Fibroblast of peridontal ligament (primary cell): Measurements from ENCODE around the gene TRIM50.
"Not testable (repeated sequence)": the region's sequence is repeated elsewhere in the genome, so short reads cannot be mapped to it uniquely, and the experiment has no call there.

Experiments used
- DNase-seq: peaks from one replicate; pipeline ENCODE4 v3.0.0-alpha.2; 2010; ENCODE audit errors: extremely low read depth

TRIM50 gene

GRCh38 chr7:73327922-73328321, at the start of gene TRIM50, which contains the start of gene FKBP6:
Gene TRIM50, minus strand, starts transcription at chr7:73328082. Its CDS starts 3,295 bp downstream, at chr7:73324787.
Gene FKBP6, plus strand, starts transcription at chr7:73328161. Its CDS starts 268 bp downstream, at chr7:73328429.
- not testable (repeated sequence) for DNase-seq

- DNase-seq = no peak
These were observed 49.0 kb upstream of the TRIM50 start for GRCh38 chr7:73376671-73377412.

- DNase-seq = not testable (repeated sequence)
These were observed 48.4 kb upstream of the TRIM50 start for GRCh38 chr7:73376262-73376661.

GRCh38 chr7:73373741-73374140, 45.9 kb upstream of the TRIM50 start:
- DNase-seq = no peak

GRCh38 chr7:73369622-73370021, 41.7 kb upstream of the TRIM50 start:
- no peak for DNase-seq

GRCh38 chr7:73369009-73369408, 41.1 kb upstream of the TRIM50 start:
- DNase-seq = no peak

- DNase-seq = no peak
These were observed 39.1 kb upstream of the TRIM50 start for GRCh38 chr7:73366990-73367389.

GRCh38 chr7:73366127-73366526, 38.2 kb upstream of the TRIM50 start:
- DNase-seq = no peak

- no peak for DNase-seq
These were observed 36.3 kb upstream of the TRIM50 start for GRCh38 chr7:73364006-73364728.

- DNase-seq = no peak
These were observed 35.5 kb upstream of the TRIM50 start for GRCh38 chr7:73363225-73364005.

- DNase-seq = not testable (repeated sequence)
These were observed 32.7 kb upstream of the TRIM50 start for GRCh38 chr7:73360590-73360989.

GRCh38 chr7:73359746-73360375, 32.0 kb upstream of the TRIM50 start:
- DNase-seq = no peak

- no peak for DNase-seq
These were observed 31.4 kb upstream of the TRIM50 start for GRCh38 chr7:73359306-73359705.

- no peak for DNase-seq
These were observed 30.9 kb upstream of the TRIM50 start for GRCh38 chr7:73358590-73359275.

GRCh38 chr7:73356159-73356558, 28.3 kb upstream of the TRIM50 start:
- no peak for DNase-seq

GRCh38 chr7:73354821-73355220, 26.9 kb upstream of the TRIM50 start:
- no peak for DNase-seq

- no peak for DNase-seq
These were observed 26.3 kb upstream of the TRIM50 start for GRCh38 chr7:73354196-73354595.

GRCh38 chr7:73353243-73353642, 25.4 kb upstream of the TRIM50 start:
- DNase-seq = no peak

- no peak for DNase-seq
These were observed 24.9 kb upstream of the TRIM50 start for GRCh38 chr7:73352784-73353183.

GRCh38 chr7:73351447-73352167, 23.7 kb upstream of the TRIM50 start:
- DNase-seq = no peak
